Liver (tissue), 3 donors: ENCODE measurements around the gene KDM2B.
"Not testable (repeated sequence)": the region's sequence is repeated elsewhere in the genome, so short reads cannot be mapped to it uniquely, and the experiment has no call there.

Experiments used
- EGR1 ChIP-seq, 2 donors: IDR thresholded peaks; 2 replicates each; pipeline ENCODE4 v1.6.1; 2016 to 2018; ENCODE audit warnings: antibody characterized with exemption in 2 of 2, low read depth in 2 of 2
- GABPA ChIP-seq, 2 donors: IDR thresholded peaks in 1 of 2; conservative IDR thresholded peaks in 1 of 2; 2 replicates each; pipeline ENCODE4 v1.6.1; 2016; ENCODE audit warnings: antibody characterized with exemption in 2 of 2, mild to moderate bottlenecking in 1 of 2, moderate library complexity in 1 of 2
- JUND ChIP-seq, 2 donors: IDR thresholded peaks; 2 replicates each; pipeline ENCODE4 v1.6.1; 2016; ENCODE audit warnings: antibody characterized with exemption in 2 of 2
- TF ChIP-seq, protein P1 (sequence below): fragments of 150-350 bp; IDR thresholded peaks from 2 replicates; pipeline ENCODE4 v1.5.1; 2017; ENCODE audit warnings: improper control_type of control experiment, low read depth, low read length; ENCODE audit not compliant: missing input control
- TF ChIP-seq, protein P2 (sequence below): IDR thresholded peaks from 2 replicates; pipeline ENCODE4 v1.6.1; 2016; ENCODE audit warnings: antibody characterized with exemption
- donor health status: healthy.
- donor health status: healthy.

DNA sequence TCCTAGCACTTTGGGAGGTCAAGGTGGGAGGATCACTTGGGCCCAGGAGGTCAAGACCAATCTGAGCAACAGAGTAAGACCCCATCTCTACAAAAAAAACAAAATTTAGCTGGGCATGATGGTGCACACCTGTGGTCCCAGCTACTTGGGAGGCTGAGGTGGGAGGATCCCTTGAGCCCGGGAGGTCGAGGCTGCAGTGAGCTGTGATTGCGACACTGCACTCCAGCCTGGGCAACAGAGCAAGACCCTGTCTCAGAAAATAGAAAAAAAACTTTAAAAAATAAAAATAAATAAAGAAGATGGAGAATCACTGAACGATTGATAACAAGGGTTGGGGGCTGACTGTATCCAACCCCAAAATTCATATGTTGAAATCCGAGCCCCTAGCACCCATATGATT, 96.3 kb downstream of the KDM2B start:
- TF ChIP-seq, protein P1, sequence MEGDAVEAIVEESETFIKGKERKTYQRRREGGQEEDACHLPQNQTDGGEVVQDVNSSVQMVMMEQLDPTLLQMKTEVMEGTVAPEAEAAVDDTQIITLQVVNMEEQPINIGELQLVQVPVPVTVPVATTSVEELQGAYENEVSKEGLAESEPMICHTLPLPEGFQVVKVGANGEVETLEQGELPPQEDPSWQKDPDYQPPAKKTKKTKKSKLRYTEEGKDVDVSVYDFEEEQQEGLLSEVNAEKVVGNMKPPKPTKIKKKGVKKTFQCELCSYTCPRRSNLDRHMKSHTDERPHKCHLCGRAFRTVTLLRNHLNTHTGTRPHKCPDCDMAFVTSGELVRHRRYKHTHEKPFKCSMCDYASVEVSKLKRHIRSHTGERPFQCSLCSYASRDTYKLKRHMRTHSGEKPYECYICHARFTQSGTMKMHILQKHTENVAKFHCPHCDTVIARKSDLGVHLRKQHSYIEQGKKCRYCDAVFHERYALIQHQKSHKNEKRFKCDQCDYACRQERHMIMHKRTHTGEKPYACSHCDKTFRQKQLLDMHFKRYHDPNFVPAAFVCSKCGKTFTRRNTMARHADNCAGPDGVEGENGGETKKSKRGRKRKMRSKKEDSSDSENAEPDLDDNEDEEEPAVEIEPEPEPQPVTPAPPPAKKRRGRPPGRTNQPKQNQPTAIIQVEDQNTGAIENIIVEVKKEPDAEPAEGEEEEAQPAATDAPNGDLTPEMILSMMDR = not testable (repeated sequence)
- TF ChIP-seq, protein P2, sequence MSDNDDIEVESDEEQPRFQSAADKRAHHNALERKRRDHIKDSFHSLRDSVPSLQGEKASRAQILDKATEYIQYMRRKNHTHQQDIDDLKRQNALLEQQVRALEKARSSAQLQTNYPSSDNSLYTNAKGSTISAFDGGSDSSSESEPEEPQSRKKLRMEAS = not testable (repeated sequence)
- not testable (repeated sequence) for TF ChIP-seq GABPA (IDR thresholded peaks at IDR 0.05 in 1 of 2, conservative IDR thresholded peaks at IDR 0.05 in 1 of 2); JUND (IDR thresholded peaks at IDR 0.05); EGR1 (IDR thresholded peaks at IDR 0.05; ENCODE audit: low read depth in 2 of 2)
